A549 (cell line): ENCODE data around the gene MALAT1. TPM values are rescaled to one million over a fixed set of nuclear protein-coding genes. Genes with fewer than 3 reads are reported as not detected.

Source experiments
- ATAC-seq, 2 experiments: fragments of 200-7000 bp in 1 of 2; fragments of >200 bp in 1 of 2; cut with Nextera tagmentation in 1 of 2; cut with Tn5 transposase in 1 of 2; 3 replicates each; pipeline versions ENCODE4 v1.8.0 to v1.9.1; 2018 to 2020; ENCODE audit warnings: mild to moderate bottlenecking in 1 of 2, moderate library complexity in 1 of 2
- CTCF ChIA-PET: fragments of 300-600 bp; sonication (Branson Sonifier 250); formaldehyde crosslinking; extraction: SDS; loops from one replicate; lab custom pipeline; 2021; ENCODE audit warnings: antibody characterized with exemption, inconsistent platforms; lab: Yijun Ruan, JAX
- POLR2A ChIA-PET: fragments of 350-600 bp; formaldehyde crosslinking; extraction: SDS; loops from one replicate; lab custom pipeline; 2021; ENCODE audit warnings: antibody characterized with exemption, inconsistent platforms; lab: Yijun Ruan, JAX
- DNase-seq, 2 experiments: peaks; one replicate each; pipeline versions ENCODE4 v3.0.0 to v3.0.0-alpha.2; 2011 to 2016; ENCODE audit warnings: low read depth in 1 of 2, low spot score in 1 of 2
- FAIRE-seq: peaks from 2 replicates; lab custom pipeline; 2011; peaks lifted over from hg19 to GRCh38; lab: Jason Lieb, UNC
- H3K27ac ChIP-seq, 2 experiments: fragments of >200 bp; sonication (Bioruptor Twin); formaldehyde crosslinking; 3 replicates each; pipeline ENCODE4 v1.5.1; 2016 to 2017
- H3K4me1 ChIP-seq: fragments of >200 bp; sonication (Bioruptor Twin); formaldehyde crosslinking; 3 replicates; pipeline ENCODE4 v1.6.1; 2016
- H3K4me2 ChIP-seq: fragments of >200 bp; sonication (Bioruptor Twin); formaldehyde crosslinking; 3 replicates; pipeline ENCODE4 v1.6.1; 2016
- H3K4me3 ChIP-seq: fragments of >200 bp; sonication (Bioruptor Twin); formaldehyde crosslinking; 3 replicates; pipeline ENCODE4 v1.5.1; 2016
- H3K9me3 ChIP-seq: fragments of >200 bp; sonication (Bioruptor Twin); formaldehyde crosslinking; 3 replicates; pipeline ENCODE4 v1.6.1; 2016
- CBX2 ChIP-seq: fragments of 200-600 bp; sonication (generic); IDR thresholded peaks from 2 replicates; pipeline ENCODE4 v1.6.1; 2016; ENCODE audit warnings: low read depth, mild to moderate bottlenecking, borderline replicate concordance
- ELK1 ChIP-seq: fragments of 150-350 bp; IDR thresholded peaks from 2 replicates; pipeline ENCODE4 v1.6.1; 2014; ENCODE audit warnings: low read depth, mild to moderate bottlenecking, low read length
- ESRRA ChIP-seq: fragments of 150-350 bp; IDR thresholded peaks from 2 replicates; pipeline ENCODE4 v1.6.1; 2014; ENCODE audit warnings: mild to moderate bottlenecking, low read length, borderline replicate concordance
- FOXS1 ChIP-seq: fragments of 250-450 bp; sonication (Bioruptor Pico); IDR thresholded peaks from 2 replicates; pipeline ENCODE4 v1.5.0; 2020; ENCODE audit warnings: mild to moderate bottlenecking, moderate library complexity
- HDAC2 ChIP-seq: fragments of 200-600 bp; sonication (generic); IDR thresholded peaks from 2 replicates; pipeline ENCODE4 v1.6.1; 2016
- JUN ChIP-seq, 2 experiments: fragments of >200 bp; sonication (Bioruptor Twin); formaldehyde crosslinking; IDR thresholded peaks; 2 replicates in 1 of 2; 3 replicates in 1 of 2; pipeline ENCODE4 v1.6.1; 2016 to 2017
- MAZ ChIP-seq: fragments of 150-350 bp; IDR thresholded peaks from 2 replicates; pipeline ENCODE4 v1.6.1; 2014; ENCODE audit warnings: antibody characterized with exemption, low read depth, low read length, borderline replicate concordance
- RAD21 ChIP-seq, 2 experiments: fragments of >200 bp in 1 of 2; sonication (Bioruptor Twin) in 1 of 2; formaldehyde crosslinking in 1 of 2; IDR thresholded peaks in 1 of 2; conservative IDR thresholded peaks in 1 of 2; 2 replicates in 1 of 2; 3 replicates in 1 of 2; pipeline ENCODE4 v1.6.1; 2012 to 2018; ENCODE audit warnings: inconsistent platforms in 1 of 2
- RARB ChIP-seq: fragments of 250-450 bp; sonication (Bioruptor Pico); IDR thresholded peaks from 2 replicates; pipeline ENCODE4 v1.8.0; 2021; ENCODE audit warnings: mild to moderate bottlenecking, moderate library complexity
- REST ChIP-seq: fragments of 200-600 bp; sonication (generic); IDR thresholded peaks from 2 replicates; pipeline ENCODE4 v1.6.1; 2016; ENCODE audit warnings: antibody characterized with exemption, mild to moderate bottlenecking, moderate library complexity
- RNF2 ChIP-seq: fragments of 200-600 bp; sonication (generic); IDR thresholded peaks from 2 replicates; pipeline ENCODE4 v1.6.1; 2016; ENCODE audit warnings: low read depth, mild to moderate bottlenecking, antibody characterized with exemption, moderate library complexity, borderline replicate concordance
- TP53 ChIP-seq: fragments of 250-450 bp; sonication (Bioruptor Pico); IDR thresholded peaks from 2 replicates; pipeline ENCODE4 v1.5.0; 2021; ENCODE audit warnings: mild to moderate bottlenecking, moderate library complexity
- ZNF302 ChIP-seq: fragments of 250-450 bp; sonication (Bioruptor Pico); IDR thresholded peaks from 2 replicates; pipeline ENCODE4 v1.9.0; 2021; ENCODE audit warnings: inconsistent platforms, mild to moderate bottlenecking, moderate library complexity
- WGBS: methylation state at CpG from one replicate; pipeline ENCODE4 v1.1.6; 2017; ENCODE audit errors: missing lambda C conversion rate; 5-methylcytosine and 5-hydroxymethylcytosine counted together
- polyA plus RNA-seq, 4 experiments: library from polyadenylated mRNA; depleted of rRNA in 3 of 4; stranded (reverse); fragments of >200 nt; fragmentation: RNase III in 1 of 4; extraction: RNeasy Plus Mini Kit Qiagen cat#74134 plus additional on column Dnase treatment in 1 of 4; gene quantifications; 2 replicates in 3 of 4; 3 replicates in 1 of 4; pipeline ENCODE4 v1.2.3, GENCODE V29; 2011 to 2017
- TF ChIP-seq, protein P1 (sequence below): IDR thresholded peaks from 2 replicates; pipeline ENCODE4 v1.6.1; 2012; ENCODE audit warnings: low read depth, borderline replicate concordance

MALAT1 gene
- polyA plus RNA-seq, 2 of the 4 experiments (the other 2 are of a cell fraction): 188 to 1,041 TPM

GRCh38 chr11:65524741-65525545 lies 26.1 kb downstream of the MALAT1 start, which contains the start of gene SCYL1 (continued):
- TF ChIP-seq REST: no peak

DNA sequence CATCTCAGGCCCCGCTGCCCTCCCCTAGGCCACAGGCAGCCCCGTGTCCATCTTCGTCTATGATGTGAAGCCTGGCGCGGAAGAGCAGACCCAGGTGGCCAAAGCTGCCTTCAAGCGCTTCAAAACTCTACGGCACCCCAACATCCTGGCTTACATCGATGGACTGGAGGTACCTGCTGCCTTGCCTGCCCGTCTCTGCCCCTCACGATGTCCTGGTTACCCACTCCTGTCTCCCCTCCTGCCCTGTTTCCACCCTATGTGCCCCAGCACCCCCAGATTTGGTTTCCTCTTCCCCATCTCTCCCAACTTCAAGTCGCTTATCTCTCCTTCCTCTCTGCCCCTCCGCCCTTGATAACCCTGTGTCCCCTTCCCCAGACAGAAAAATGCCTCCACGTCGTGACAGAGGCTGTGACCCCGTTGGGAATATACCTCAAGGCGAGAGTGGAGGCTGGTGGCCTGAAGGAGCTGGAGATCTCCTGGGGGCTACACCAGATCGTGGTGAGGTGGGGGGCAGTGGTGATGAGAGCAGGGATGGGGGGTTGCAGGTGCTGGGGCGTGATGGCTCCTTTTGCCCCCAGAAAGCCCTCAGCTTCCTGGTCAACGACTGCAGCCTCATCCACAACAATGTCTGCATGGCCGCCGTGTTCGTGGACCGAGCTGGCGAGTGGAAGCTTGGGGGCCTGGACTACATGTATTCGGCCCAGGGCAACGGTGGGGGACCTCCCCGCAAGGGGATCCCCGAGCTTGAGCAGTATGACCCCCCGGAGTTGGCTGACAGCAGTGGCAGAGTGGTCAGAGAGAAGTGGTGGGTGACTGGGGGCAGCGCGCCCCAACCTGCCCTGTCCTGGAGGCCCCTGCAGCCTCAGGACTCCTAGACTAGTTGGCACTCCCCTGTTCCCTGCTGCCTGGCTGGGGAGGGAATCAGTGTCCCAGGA lies 27.0 kb downstream of the MALAT1 start:
- peak in 1 of 2 experiments; percentile 27; a peak in 2 of 6 replicates for ATAC-seq
- Histone ChIP-seq H3K27ac (peak overlapping the region; percentile 90 to 99), H3K9me3 (no peaks in the 10 kb centered on the region), H3K4me2 (peak overlapping the region; percentile 99), H3K4me3 (peak overlapping the region; percentile 94), H3K4me1 (peaks cover 18% of the 10 kb centered on the region)
- no peak for FAIRE-seq
- ChIA-PET POLR2A (interaction anchor here (0.6 to 1.5 kb wide), 8 partner anchors 17 to 264 kb away, joined by 3 to 5 read pairs (median 4); partner anchors contain the start of genes FAM89B, MALAT1, POLA2 and ZNRD2), CTCF (interaction anchor here (0.8 to 5.0 kb wide), 8 partner anchors 12 to 68 kb away, joined by 3 to 33 read pairs (median 8); partner anchors contain the start of genes FAM89B and ZNRD2)
- no peak for TF ChIP-seq RARB
- TF ChIP-seq MAZ: no peak
- no peak for TF ChIP-seq ZNF302
- TF ChIP-seq, protein P1, sequence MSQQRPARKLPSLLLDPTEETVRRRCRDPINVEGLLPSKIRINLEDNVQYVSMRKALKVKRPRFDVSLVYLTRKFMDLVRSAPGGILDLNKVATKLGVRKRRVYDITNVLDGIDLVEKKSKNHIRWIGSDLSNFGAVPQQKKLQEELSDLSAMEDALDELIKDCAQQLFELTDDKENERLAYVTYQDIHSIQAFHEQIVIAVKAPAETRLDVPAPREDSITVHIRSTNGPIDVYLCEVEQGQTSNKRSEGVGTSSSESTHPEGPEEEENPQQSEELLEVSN: no peak
- no peak for TF ChIP-seq RAD21 (conservative IDR thresholded peaks at IDR 0.05 in 1 of 2, IDR thresholded peaks at IDR 0.05 in 1 of 2)
- no peak for TF ChIP-seq JUN (IDR thresholded peaks at IDR 0.05)
- DNase-seq: no peak
- WGBS: 63% methylated on average over 31 of the region's 31 CpGs

- no peaks in the 10 kb centered on the region for H3K9me3 ChIP-seq
- H3K27ac ChIP-seq: no peak overlapping the region
- no peak overlapping the region for H3K4me3 ChIP-seq
- POLR2A ChIA-PET: no interaction called here
- 96% methylated on average over 8 of the region's 8 CpGs for WGBS
- no peak overlapping the region for H3K4me2 ChIP-seq
- FAIRE-seq (no peak), DNase-seq (no peak), ATAC-seq (no peak)
- CTCF ChIA-PET: interaction anchor here (0.8 to 5.0 kb wide), 7 partner anchors 11 to 67 kb away, joined by 3 to 33 read pairs (median 9); partner anchors contain the start of gene ZNRD2
- TF ChIP-seq FOXS1 (CRISPR knock-in tag): no peak
- TF ChIP-seq TP53 (CRISPR knock-in tag): no peak
- no peak for TF ChIP-seq HDAC2
- TF ChIP-seq RNF2: no peak
- TF ChIP-seq, all 56 proteins: peak for 0
- H3K4me1 ChIP-seq: peaks cover 18% of the 10 kb centered on the region
These were observed 27.9 kb downstream of the MALAT1 start for GRCh38 chr11:65526744-65527143.

DNA sequence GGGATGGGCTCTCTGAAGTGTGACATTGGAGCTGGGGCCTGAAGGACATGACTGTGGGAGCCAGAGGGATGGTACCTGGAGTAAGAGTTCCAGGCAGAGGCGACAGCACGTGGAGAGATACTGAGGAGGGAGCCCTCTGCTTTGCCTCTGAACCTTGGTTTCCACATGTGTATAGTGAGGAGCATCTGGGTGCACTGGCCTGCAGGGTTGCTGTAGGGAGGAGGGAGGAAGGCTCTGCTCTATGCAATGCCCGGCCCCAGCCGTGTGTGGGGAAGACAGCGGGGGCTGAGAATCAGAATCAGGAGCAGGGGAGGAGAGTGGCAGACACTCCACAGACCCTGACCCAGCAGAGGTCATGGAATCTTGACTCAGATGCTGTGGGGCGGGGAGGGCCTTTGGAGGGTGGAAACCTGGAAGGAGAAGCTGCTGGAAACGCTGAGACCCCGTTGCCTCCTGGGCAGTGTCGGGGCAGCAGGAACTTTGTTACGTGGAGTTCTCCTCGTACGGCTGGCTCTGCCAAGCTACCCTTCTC lies 30.0 kb downstream of the MALAT1 start:
- Histone ChIP-seq H3K9me3 (no peaks in the 10 kb centered on the region), H3K4me2 (no peak overlapping the region), H3K4me3 (no peak overlapping the region), H3K27ac (no peak overlapping the region), H3K4me1 (peaks cover 14% of the 10 kb centered on the region)
- POLR2A ChIA-PET: no interaction called here
- FAIRE-seq (no peak), ATAC-seq (no peak), DNase-seq (no peak)
- CTCF ChIA-PET: interaction anchor here (0.8 to 4.7 kb wide), 7 partner anchors 11 to 199 kb away, joined by 3 to 66 read pairs (median 5); no protein-coding TSS in a partner anchor
- TF ChIP-seq ELK1: no peak
- no peak for TF ChIP-seq CBX2
- no peak for TF ChIP-seq ESRRA
- 93% methylated on average over 12 of the region's 12 CpGs for WGBS
